ENCODE data around the gene ZDHHC7. TPM values are rescaled to one million over a fixed set of nuclear protein-coding genes. Genes with fewer than 3 reads are reported as not detected.

Gene ZDHHC7
- total RNA-seq, 1 experiment from 2014 or later: 39.1 TPM

DNA sequence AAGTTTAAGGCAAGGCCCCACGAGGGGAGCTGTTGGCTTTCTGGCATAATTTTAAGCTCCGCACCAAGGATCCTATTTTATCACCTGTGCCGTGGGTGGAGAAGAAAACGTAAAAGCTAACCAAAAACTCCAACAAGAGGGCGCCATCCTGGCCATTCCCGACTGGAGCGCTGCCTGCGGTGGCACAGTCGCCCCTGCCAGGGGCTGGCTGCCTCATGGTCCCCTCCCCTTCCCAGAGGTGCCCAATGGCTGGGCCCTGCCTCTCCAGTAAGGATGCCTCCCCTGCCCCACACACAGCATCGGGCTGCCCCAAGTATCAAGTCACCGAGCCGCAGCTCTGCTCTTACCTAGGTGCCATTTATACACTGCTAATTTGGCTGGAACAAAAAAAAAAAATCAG lies 36.3 kb downstream of the ZDHHC7 start:
- H3K79me1 ChIP-seq (ENCODE audit: insufficient read depth, low read depth, low read length, poor library complexity, severe bottlenecking): no peaks in the 10 kb centered on the region
- H3K27ac ChIP-seq (ENCODE audit: insufficient read length, low read depth, low read length): no peak overlapping the region
- H3K18ac ChIP-seq (ENCODE audit: insufficient read length, low read depth, low read length): no peak overlapping the region
- no peaks in the 10 kb centered on the region for H4K20me1 ChIP-seq (ENCODE audit: control insufficient read depth, insufficient read depth, insufficient read length)
- H3K9me3 ChIP-seq (ENCODE audit: control insufficient read depth, low read depth, low read length): no peaks in the 10 kb centered on the region
- Mint-ChIP-seq H3K4me1 (peaks cover 2% of the 10 kb centered on the region in 2 experiments; a peak in 1 of 4 replicates), H3K27ac (no peak overlapping the region; a peak in 1 of 7 replicates), H3K36me3 (ENCODE audit: insufficient read depth in 1 of 3, low read depth in 3 of 3) (peaks cover 18 to 53% (median 43%) of the 10 kb centered on the region in 3 experiments; a peak in 5 of 7 replicates), H3K9me3 (no peaks in the 10 kb centered on the region), H3K4me3 (no peak overlapping the region; a peak in 1 of 5 replicates), H3K27me3 (ENCODE audit: low read depth) (no peaks in the 10 kb centered on the region)
- H3T11ph ChIP-seq (ENCODE audit: low read length): no peak overlapping the region
- H2BK120ac ChIP-seq (ENCODE audit: low read depth, low read length, poor library complexity, severe bottlenecking): no peak overlapping the region
- no peak overlapping the region for H4K8ac ChIP-seq (replicated peaks; ENCODE audit: insufficient read length, low read depth, low read length)
- H2BK5ac ChIP-seq (ENCODE audit: insufficient read length, low read length): no peak overlapping the region
- no peaks in the 10 kb centered on the region for H3K23me2 ChIP-seq (ENCODE audit: insufficient read length, low read depth, low read length, poor library complexity, severe bottlenecking)
- H3K27me3 ChIP-seq (ENCODE audit: insufficient read depth, low read length): no peaks in the 10 kb centered on the region
- TF ChIP-seq, protein P1, sequence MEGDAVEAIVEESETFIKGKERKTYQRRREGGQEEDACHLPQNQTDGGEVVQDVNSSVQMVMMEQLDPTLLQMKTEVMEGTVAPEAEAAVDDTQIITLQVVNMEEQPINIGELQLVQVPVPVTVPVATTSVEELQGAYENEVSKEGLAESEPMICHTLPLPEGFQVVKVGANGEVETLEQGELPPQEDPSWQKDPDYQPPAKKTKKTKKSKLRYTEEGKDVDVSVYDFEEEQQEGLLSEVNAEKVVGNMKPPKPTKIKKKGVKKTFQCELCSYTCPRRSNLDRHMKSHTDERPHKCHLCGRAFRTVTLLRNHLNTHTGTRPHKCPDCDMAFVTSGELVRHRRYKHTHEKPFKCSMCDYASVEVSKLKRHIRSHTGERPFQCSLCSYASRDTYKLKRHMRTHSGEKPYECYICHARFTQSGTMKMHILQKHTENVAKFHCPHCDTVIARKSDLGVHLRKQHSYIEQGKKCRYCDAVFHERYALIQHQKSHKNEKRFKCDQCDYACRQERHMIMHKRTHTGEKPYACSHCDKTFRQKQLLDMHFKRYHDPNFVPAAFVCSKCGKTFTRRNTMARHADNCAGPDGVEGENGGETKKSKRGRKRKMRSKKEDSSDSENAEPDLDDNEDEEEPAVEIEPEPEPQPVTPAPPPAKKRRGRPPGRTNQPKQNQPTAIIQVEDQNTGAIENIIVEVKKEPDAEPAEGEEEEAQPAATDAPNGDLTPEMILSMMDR (conservative IDR thresholded peaks at IDR 0.05): 0 out of 3 replicates have a peak, but pooled peaks have one; percentile 11
- no peak overlapping the region for H3K14ac ChIP-seq (ENCODE audit: insufficient read depth, low read length)
- no peak overlapping the region for H3K9ac ChIP-seq (ENCODE audit: extremely low read depth, insufficient read length, low read length)
- no peak overlapping the region for H2BK15ac ChIP-seq (ENCODE audit: low read depth, low read length)
- H2AFZ ChIP-seq (ENCODE audit: low read length): no peak overlapping the region
- no CpG with 5 or more reads among the region's 12 CpGs for WGBS (ENCODE audit: extremely low coverage, insufficient read length, low lambda C conversion rate)
- H3K56ac ChIP-seq (ENCODE audit: insufficient read length, low read depth, low read length): no peak overlapping the region
- no peak overlapping the region for H2AK5ac ChIP-seq (ENCODE audit: insufficient read length, low read length)
- H4K5ac ChIP-seq (ENCODE audit: insufficient read length, low read depth, low read length): no peak overlapping the region
- H2BK20ac ChIP-seq (ENCODE audit: low read depth, low read length, poor library complexity, severe bottlenecking): no peak overlapping the region
- no peak for DNase-seq
- no peaks in the 10 kb centered on the region for H3K79me2 ChIP-seq (ENCODE audit: insufficient read depth, low read length)
- H3K23ac ChIP-seq (ENCODE audit: insufficient read length, low read depth, low read length): no peak overlapping the region
- no peak overlapping the region for H3K4ac ChIP-seq (ENCODE audit: low read depth, low read length)
- H2BK12ac ChIP-seq (ENCODE audit: insufficient read length, low read depth, low read length): no peak overlapping the region
- no peak overlapping the region for H4K91ac ChIP-seq (ENCODE audit: insufficient read length, low read depth, low read length)
- H3K4me1 ChIP-seq (ENCODE audit: insufficient read depth, low read length): no peaks in the 10 kb centered on the region
- H3K4me2 ChIP-seq (ENCODE audit: insufficient read depth, insufficient read length, low read length): no peak overlapping the region

All from H9 (cell line).